GM12873 (cell line): ENCODE measurements around the gene RRAD.

ENCODE experiments used
- TF ChIP-seq, protein P1 (sequence below): IDR thresholded peaks from 2 replicates; pipeline ENCODE4 v1.5.1; 2012; ENCODE audit warnings: low read depth, mild to moderate bottlenecking, moderate library complexity, low read length, control low read depth; ENCODE audit not compliant: insufficient read depth; ENCODE audit errors: missing control alignments

RRAD gene

GRCh38 chr16:66902648-66903543 is 22.4 kb downstream of the RRAD start:
- TF ChIP-seq, protein P1, sequence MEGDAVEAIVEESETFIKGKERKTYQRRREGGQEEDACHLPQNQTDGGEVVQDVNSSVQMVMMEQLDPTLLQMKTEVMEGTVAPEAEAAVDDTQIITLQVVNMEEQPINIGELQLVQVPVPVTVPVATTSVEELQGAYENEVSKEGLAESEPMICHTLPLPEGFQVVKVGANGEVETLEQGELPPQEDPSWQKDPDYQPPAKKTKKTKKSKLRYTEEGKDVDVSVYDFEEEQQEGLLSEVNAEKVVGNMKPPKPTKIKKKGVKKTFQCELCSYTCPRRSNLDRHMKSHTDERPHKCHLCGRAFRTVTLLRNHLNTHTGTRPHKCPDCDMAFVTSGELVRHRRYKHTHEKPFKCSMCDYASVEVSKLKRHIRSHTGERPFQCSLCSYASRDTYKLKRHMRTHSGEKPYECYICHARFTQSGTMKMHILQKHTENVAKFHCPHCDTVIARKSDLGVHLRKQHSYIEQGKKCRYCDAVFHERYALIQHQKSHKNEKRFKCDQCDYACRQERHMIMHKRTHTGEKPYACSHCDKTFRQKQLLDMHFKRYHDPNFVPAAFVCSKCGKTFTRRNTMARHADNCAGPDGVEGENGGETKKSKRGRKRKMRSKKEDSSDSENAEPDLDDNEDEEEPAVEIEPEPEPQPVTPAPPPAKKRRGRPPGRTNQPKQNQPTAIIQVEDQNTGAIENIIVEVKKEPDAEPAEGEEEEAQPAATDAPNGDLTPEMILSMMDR = no peak

- TF ChIP-seq, protein P1 = no peak
Measured at GRCh38 chr16:66901626-66902025, 23.7 kb downstream of the RRAD start.

- TF ChIP-seq, protein P1 = no peak
Measured at GRCh38 chr16:66900721-66901441, 24.5 kb downstream of the RRAD start.

GRCh38 chr16:66899945-66900710 is 25.2 kb downstream of the RRAD start:
- TF ChIP-seq, protein P1 = no peak

DNA sequence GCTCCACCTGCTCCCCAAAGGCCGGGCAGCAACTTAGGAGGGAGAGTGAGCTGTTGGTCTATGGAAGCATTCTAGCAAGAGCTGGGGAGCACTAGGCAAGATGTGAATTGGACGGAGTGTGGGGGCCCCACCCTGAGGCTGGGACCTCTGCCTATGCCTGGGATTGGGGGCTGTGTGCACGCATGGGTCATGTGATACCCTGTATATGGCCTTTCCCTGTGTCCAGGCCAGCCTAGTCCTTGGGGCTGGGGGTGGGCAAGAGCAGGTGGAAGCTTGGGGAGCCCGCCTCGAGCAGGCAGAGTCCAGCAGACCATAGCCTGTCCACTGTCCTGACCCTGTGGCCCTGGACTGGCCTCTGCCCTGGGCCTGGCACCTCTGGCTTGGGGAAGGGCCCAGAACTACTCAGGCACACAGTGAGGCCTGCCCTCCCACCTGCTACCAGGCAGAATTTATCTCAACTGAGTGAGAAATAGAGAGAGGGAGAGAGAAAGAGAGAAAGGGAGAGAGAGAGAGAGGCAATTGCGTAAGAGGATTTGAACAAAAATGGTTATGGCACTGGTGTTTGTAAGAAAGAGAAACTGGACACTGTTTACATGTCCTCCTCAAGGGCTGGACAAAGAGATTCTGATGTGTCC is 25.9 kb downstream of the RRAD start:
- TF ChIP-seq, protein P1 = no peak

GRCh38 chr16:66898933-66899309 is 26.4 kb downstream of the RRAD start:
- TF ChIP-seq, protein P1 = no peak

GRCh38 chr16:66898207-66898606 is 27.1 kb downstream of the RRAD start:
- TF ChIP-seq, protein P1 = no peak
